H1 (cell line): ENCODE measurements around the gene PPP1CC. TPM values are rescaled to one million over a fixed set of nuclear protein-coding genes. Genes with fewer than 3 reads are reported as not detected.

ENCODE experiments used
- CTCF ChIA-PET: fragments of 300-600 bp; sonication (Branson Sonifier 250); formaldehyde crosslinking; loops from one replicate; lab custom pipeline; 2021; ENCODE audit not compliant: partially characterized antibody; lab: Charles Lee
- POLR2A ChIA-PET: fragments of 300-600 bp; sonication (Branson Sonifier 250); formaldehyde crosslinking; loops from one replicate; lab custom pipeline; 2021; ENCODE audit warnings: inconsistent platforms; ENCODE audit not compliant: partially characterized antibody; lab: Charles Lee
- DNase-seq, 2 experiments: peaks; one replicate each; pipeline versions ENCODE4 v3.0.0 to v3.0.0-alpha.2; 2010 to 2022; ENCODE audit warnings: low spot score in 2 of 2, low read depth in 1 of 2, mixed read lengths in 1 of 2
- FAIRE-seq: peaks from 2 replicates; lab custom pipeline; 2011; peaks lifted over from hg19 to GRCh38; lab: Jason Lieb, UNC
- H2AFZ ChIP-seq: 2 replicates; pipeline ENCODE4 v1.8.1; 2012; ENCODE audit warnings: low read length, inconsistent platforms
- H2AK5ac ChIP-seq: 2 replicates; pipeline ENCODE4 v1.6.1; 2013; ENCODE audit warnings: low read depth, low read length
- H2BK120ac ChIP-seq: replicated peaks from 2 replicates; pipeline ENCODE3; 2013; ENCODE audit warnings: low read depth, low read length, inconsistent platforms
- H2BK12ac ChIP-seq: 2 replicates; pipeline ENCODE4 v1.6.1; 2013; ENCODE audit warnings: low read depth, low read length
- H2BK15ac ChIP-seq: 2 replicates; pipeline ENCODE4 v1.6.1; 2013; ENCODE audit warnings: low read length
- H2BK20ac ChIP-seq: 2 replicates; pipeline ENCODE4 v1.6.1; 2013; ENCODE audit warnings: low read length
- H2BK5ac ChIP-seq: 2 replicates; pipeline ENCODE4 v1.6.1; 2013; ENCODE audit warnings: low read depth, low read length
- H3K14ac ChIP-seq: 2 replicates; pipeline ENCODE4 v1.6.1; 2013; ENCODE audit warnings: inconsistent platforms; ENCODE audit not compliant: insufficient read length
- H3K18ac ChIP-seq: 2 replicates; pipeline ENCODE4 v1.6.1; 2013; ENCODE audit warnings: low read length; ENCODE audit errors: extremely low read depth
- H3K23ac ChIP-seq: 2 replicates; pipeline ENCODE4 v1.6.1; 2013; ENCODE audit warnings: inconsistent platforms; ENCODE audit not compliant: insufficient read length
- H3K23me2 ChIP-seq: 2 replicates; pipeline ENCODE4 v1.6.1; 2013; ENCODE audit warnings: low read depth, low read length
- H3K27ac ChIP-seq: 2 replicates; pipeline ENCODE4 v1.6.1; 2011; ENCODE audit warnings: low read depth, low read length, inconsistent platforms
- H3K27me3 ChIP-seq, 4 experiments: replicated peaks in 1 of 4; 1 replicate in 1 of 4; 2 replicates in 3 of 4; pipeline versions ENCODE4 v1.6.1 to v1.8.1; 2011 to 2013; ENCODE audit warnings: low read length in 3 of 4, mild to moderate bottlenecking in 3 of 4, inconsistent platforms in 2 of 4, mixed read lengths in 2 of 4, moderate library complexity in 1 of 4; ENCODE audit not compliant: control insufficient read depth in 3 of 4, insufficient read depth in 3 of 4; ENCODE audit errors: extremely low read depth in 1 of 4
- H3K36me3 ChIP-seq, 4 experiments: 2 replicates each; pipeline versions ENCODE4 v1.6.1 to v1.8.1; 2011 to 2013; ENCODE audit warnings: mild to moderate bottlenecking in 4 of 4, low read length in 3 of 4, moderate library complexity in 2 of 4, control low read depth in 1 of 4, inconsistent platforms in 1 of 4; ENCODE audit not compliant: insufficient read depth in 4 of 4, control insufficient read depth in 2 of 4
- H3K4ac ChIP-seq: replicated peaks from 2 replicates; pipeline ENCODE3; 2013; ENCODE audit warnings: low read length, low read depth, mixed read lengths, inconsistent platforms; ENCODE audit not compliant: insufficient read length
- H3K4me1 ChIP-seq, 4 experiments: replicated peaks in 1 of 4; 1 replicate in 1 of 4; 2 replicates in 3 of 4; pipeline versions ENCODE4 v1.6.1 to v1.8.1; 2011 to 2013; ENCODE audit warnings: low read length in 3 of 4, inconsistent platforms in 2 of 4, mixed read lengths in 1 of 4; ENCODE audit not compliant: insufficient read depth in 4 of 4, control insufficient read depth in 3 of 4
- H3K4me2 ChIP-seq, 2 experiments: 2 replicates each; pipeline versions ENCODE4 v1.6.1 to v1.8.1; 2011 to 2013; ENCODE audit warnings: low read depth in 2 of 2, low read length in 2 of 2, control low read depth in 1 of 2, inconsistent platforms in 1 of 2, mild to moderate bottlenecking in 1 of 2; ENCODE audit not compliant: insufficient read depth in 1 of 2
- H3K4me3 ChIP-seq, 4 experiments: fragments of 200-600, 300-600 bp in 1 of 4; sonication (generic), shearing (Covaris generic), sonication (Bioruptor Twin) in 1 of 4; 2 replicates each; pipeline versions ENCODE4 v1.5.1 to v1.8.1; 2011 to 2016; ENCODE audit warnings: low read length in 4 of 4, low read depth in 3 of 4, control low read depth in 2 of 4, inconsistent platforms in 2 of 4, mild to moderate bottlenecking in 2 of 4, mixed read lengths in 1 of 4, moderate library complexity in 1 of 4; ENCODE audit not compliant: insufficient read depth in 2 of 4; ENCODE audit errors: extremely low read depth in 1 of 4
- H3K56ac ChIP-seq: replicated peaks from 2 replicates; pipeline ENCODE3; 2013; ENCODE audit warnings: low read depth, mild to moderate bottlenecking, mixed read lengths, low read length, inconsistent platforms; ENCODE audit not compliant: insufficient read length
- H3K79me1 ChIP-seq: 2 replicates; pipeline ENCODE4 v1.6.1; 2013; ENCODE audit warnings: low read depth, low read length, control low read depth
- H3K79me2 ChIP-seq, 2 experiments: 2 replicates each; pipeline versions ENCODE4 v1.6.1 to v1.8.1; 2012 to 2013; ENCODE audit warnings: low read length in 2 of 2, mild to moderate bottlenecking in 2 of 2, inconsistent platforms in 1 of 2; ENCODE audit not compliant: insufficient read depth in 2 of 2, control insufficient read depth in 1 of 2
- H3K9ac ChIP-seq, 4 experiments: replicated peaks in 1 of 4; 1 replicate in 1 of 4; 2 replicates in 3 of 4; pipeline versions ENCODE4 v1.6.1 to v1.8.1; 2011 to 2013; ENCODE audit warnings: low read depth in 3 of 4, low read length in 3 of 4, control low read depth in 2 of 4, mild to moderate bottlenecking in 2 of 4, moderate library complexity in 2 of 4, inconsistent platforms in 1 of 4; ENCODE audit errors: extremely low read depth in 1 of 4
- H3K9me3 ChIP-seq, 2 experiments: 2 replicates each; pipeline versions ENCODE4 v1.6.1 to v1.8.1; 2012 to 2013; ENCODE audit warnings: mild to moderate bottlenecking in 2 of 2, moderate library complexity in 2 of 2, control low read depth in 1 of 2, inconsistent platforms in 1 of 2, low read depth in 1 of 2, low read length in 1 of 2, mixed read lengths in 1 of 2; ENCODE audit not compliant: insufficient read depth in 2 of 2
- H4K20me1 ChIP-seq, 2 experiments: replicated peaks in 1 of 2; 2 replicates each; pipeline versions ENCODE3 to v1.8.1; 2011 to 2013; ENCODE audit warnings: inconsistent platforms in 2 of 2, low read length in 2 of 2, mild to moderate bottlenecking in 1 of 2; ENCODE audit not compliant: insufficient read depth in 2 of 2, control insufficient read depth in 1 of 2
- H4K5ac ChIP-seq: 2 replicates; pipeline ENCODE4 v1.6.1; 2013; ENCODE audit warnings: low read length, low read depth, mixed read lengths, inconsistent platforms; ENCODE audit not compliant: insufficient read length
- H4K8ac ChIP-seq: 2 replicates; pipeline ENCODE4 v1.8.0; 2013; ENCODE audit warnings: mild to moderate bottlenecking, moderate library complexity, low read length, inconsistent platforms; ENCODE audit not compliant: insufficient read depth; ENCODE audit errors: extremely low read depth
- H4K91ac ChIP-seq: replicated peaks from 2 replicates; pipeline ENCODE3; 2013; ENCODE audit warnings: low read length, mixed read lengths, inconsistent platforms; ENCODE audit not compliant: insufficient read length
- ATF3 ChIP-seq: IDR thresholded peaks from 2 replicates; pipeline ENCODE4 v1.6.1; 2011; ENCODE audit warnings: low read depth, mild to moderate bottlenecking, low read length; ENCODE audit not compliant: insufficient read depth
- CHD1 ChIP-seq: IDR thresholded peaks from 2 replicates; pipeline ENCODE4 v1.6.1; 2012; ENCODE audit warnings: low read depth, low read length, improper control_type of control experiment
- EGR1 ChIP-seq: IDR thresholded peaks from 2 replicates; pipeline ENCODE4 v1.6.1; 2011; ENCODE audit warnings: low read depth, low read length, borderline replicate concordance
- EP300 ChIP-seq, 2 experiments: IDR thresholded peaks; 1 replicate in 1 of 2; 2 replicates in 1 of 2; pipeline ENCODE4 v1.6.1; 2011 to 2012; ENCODE audit warnings: low read depth in 2 of 2, low read length in 2 of 2, mild to moderate bottlenecking in 2 of 2, borderline replicate concordance in 1 of 2, inconsistent platforms in 1 of 2, moderate library complexity in 1 of 2
- HDAC2 ChIP-seq, 2 experiments: fragments of 300-600 bp in 1 of 2; sonication (generic) in 1 of 2; IDR thresholded peaks; 2 replicates each; pipeline ENCODE4 v1.6.1; 2011 to 2012; ENCODE audit warnings: low read depth in 2 of 2, low read length in 2 of 2, mild to moderate bottlenecking in 2 of 2, moderate library complexity in 2 of 2, borderline replicate concordance in 1 of 2, inconsistent platforms in 1 of 2
- JUN ChIP-seq: IDR thresholded peaks from 2 replicates; pipeline ENCODE4 v1.6.1; 2011; ENCODE audit warnings: low read depth, mild to moderate bottlenecking, improper control_type of control experiment, low read length
- POLR2AphosphoS5 ChIP-seq: IDR thresholded peaks from 2 replicates; pipeline ENCODE4 v1.6.1; 2011; ENCODE audit warnings: low read depth, low read length
- RNF2 ChIP-seq: fragments of 200-900, 300-1000 bp; sonication (generic); IDR thresholded peaks from 2 replicates; pipeline ENCODE4 v1.7.1; 2016; ENCODE audit warnings: borderline replicate concordance, low read depth, mild to moderate bottlenecking, antibody characterized with exemption, low read length; ENCODE audit not compliant: poor library complexity, severe bottlenecking; ENCODE audit errors: missing control alignments
- WGBS, 2 experiments: shearing (Covaris generic) in 1 of 2; methylation state at CpG; one replicate each; pipeline versions ENCODE4 v1.1.6 to v1.1.7; 2013 to 2015; ENCODE audit warnings: low lambda C conversion rate in 2 of 2, mixed read lengths in 2 of 2, inconsistent platforms in 1 of 2, low coverage in 1 of 2, missing lambda C conversion rate in 1 of 2; ENCODE audit not compliant: insufficient replicate concordance in 2 of 2, insufficient coverage in 1 of 2, insufficient read length in 1 of 2; ENCODE audit errors: extremely low coverage in 1 of 2, missing lambda C conversion rate in 1 of 2; 5-methylcytosine and 5-hydroxymethylcytosine counted together
- polyA plus RNA-seq, 7 experiments: library from polyadenylated mRNA; depleted of rRNA in 3 of 7; stranded (reverse) in 5 of 7; unstranded in 2 of 7; fragments of >200 nt in 5 of 7; fragments of 200-250 nt in 2 of 7; gene quantifications; 1 replicate in 5 of 7; 2 replicates in 1 of 7; 4 replicates in 1 of 7; pipeline versions ENCODE4 v1.2.1 to v1.2.3, GENCODE V29; 2011 to 2013; ENCODE audit warnings: missing spikeins in 2 of 7, mixed read lengths in 2 of 7
- total RNA-seq: library from RNA; stranded (reverse); fragmentation: NEBNext Ultra II Directional; extraction: Animal tissue kit (Norgen Biotek cat#: 25700); gene quantifications from 2 replicates; pipeline ENCODE4 v1.2.1, GENCODE V29; 2021

PPP1CC gene
- total and polyA plus RNA-seq, 2 of the 8 experiments (the other 6 are each of a cell fraction or from before 2014, with no cell fraction given), result 193 to 350 TPM

GRCh38 chr12:110689281-110690126 lies 53.2 kb downstream of the PPP1CC start:
- Histone ChIP-seq H3K18ac (peak overlapping the region; percentile 95), H3K36me3 (no peaks in the 10 kb centered on the region), H3K27ac (peak overlapping the region; percentile 64; the same call in 1 of the 2 replicates), H3K4me2 (peak overlapping the region; percentile 83 to 85), H3K56ac (no peak overlapping the region), H2BK12ac (peak overlapping the region; percentile 62; the same call in 1 of the 2 replicates), H4K8ac (peak overlapping the region; percentile 80; the same call in 1 of the 2 replicates), H3K4ac (peak overlapping the region; percentile 98), H3K23ac (no peak overlapping the region), H2BK5ac (peak overlapping the region; percentile 62), H2BK20ac (0 out of 2 replicates have a peak overlapping the region, but pooled peaks have one; percentile 51), H2AK5ac (no peak overlapping the region), H3K23me2 (peaks cover 6% of the 10 kb centered on the region), H4K91ac (peak overlapping the region; percentile 88), H3K27me3 (peaks cover 0 to 13% (median 9%) of the 10 kb centered on the region in 4 experiments; a peak in 5 of 7 replicates), H2BK120ac (peak overlapping the region; percentile 56), H4K20me1 (no peaks in the 10 kb centered on the region), H3K4me3 (peak overlapping the region; percentile 38 to 71 (median 50); a peak in 7 of 8 replicates), H3K4me1 (peaks cover 2 to 15% (median 6%) of the 10 kb centered on the region in 4 experiments), H2BK15ac (peak overlapping the region; percentile 83; the same call in 1 of the 2 replicates), H4K5ac (peak overlapping the region; percentile 97), H3K14ac (no peak overlapping the region), H3K9me3 (no peaks in the 10 kb centered on the region), H2AFZ (peak overlapping the region; percentile 98), H3K79me2 (no peaks in the 10 kb centered on the region), H3K9ac (peak overlapping the region; percentile 49 to 65 (median 58); a peak in 5 of 7 replicates), H3K79me1 (no peaks in the 10 kb centered on the region)
- peak in 1 of 2 experiments; percentile 85 for DNase-seq
- ChIA-PET POLR2A (interaction anchor here (0.5 to 2.5 kb wide), 16 partner anchors 10 to 654 kb away, joined by 3 to 9 read pairs (median 3); partner anchors contain the start of gene PPP1CC), CTCF (interaction anchor here (0.7 to 1.4 kb wide), 5 partner anchors 8 to 72 kb away, joined by 3 to 5 read pairs (median 3); no protein-coding TSS in a partner anchor)
- FAIRE-seq, result no peak
- 16% methylated on average over 18 of the region's 38 CpGs; no CpG with 5 or more reads in 1 of the 2 experiments for WGBS, 2 experiments
- TF ChIP-seq EGR1 (no peak), JUN (no peak), POLR2AphosphoS5 (no peak; the same call in 1 of the 2 replicates), HDAC2 (IDR thresholded peaks at IDR 0.05; ENCODE audit: borderline replicate concordance in 1 of 2, low read depth in 2 of 2, low read length in 2 of 2) (no peak), EP300 (IDR thresholded peaks at IDR 0.05; ENCODE audit: borderline replicate concordance in 1 of 2, low read depth in 2 of 2, low read length in 2 of 2) (peak in 1 of 2 experiments; percentile 52; a peak in 1 of 3 replicates), ATF3 (no peak), CHD1 (no peak; the same call in 1 of the 2 replicates), RNF2 (no peak)
